8988T (cell line): Measurements from ENCODE around the gene C4orf46.
"Not testable (repeated sequence)": the region's sequence is repeated elsewhere in the genome, so short reads cannot be mapped to it uniquely, and the experiment has no call there.

Experiments
- DNase-seq: peaks from one replicate; pipeline ENCODE4 v3.0.0; 2011

The C4orf46 gene

DNA sequence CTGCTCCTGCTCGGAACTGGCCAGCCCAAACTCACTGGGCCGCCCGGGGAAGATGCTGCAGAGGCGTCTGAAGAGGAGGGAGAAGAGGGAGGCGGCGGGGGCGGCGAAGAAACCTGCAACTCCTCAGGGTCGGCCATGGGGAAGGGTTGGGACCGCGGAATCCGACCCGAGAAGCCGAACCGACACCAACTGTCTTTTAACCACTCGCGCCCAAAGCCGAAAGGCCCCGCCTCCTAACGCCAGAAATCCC is at the start of gene C4orf46:
Gene C4orf46 (minus strand): TSS at position 223 of the 250 bp plus-strand sequence. CDS start 86 bp downstream, at position 137.
- DNase-seq: no peak

DNA sequence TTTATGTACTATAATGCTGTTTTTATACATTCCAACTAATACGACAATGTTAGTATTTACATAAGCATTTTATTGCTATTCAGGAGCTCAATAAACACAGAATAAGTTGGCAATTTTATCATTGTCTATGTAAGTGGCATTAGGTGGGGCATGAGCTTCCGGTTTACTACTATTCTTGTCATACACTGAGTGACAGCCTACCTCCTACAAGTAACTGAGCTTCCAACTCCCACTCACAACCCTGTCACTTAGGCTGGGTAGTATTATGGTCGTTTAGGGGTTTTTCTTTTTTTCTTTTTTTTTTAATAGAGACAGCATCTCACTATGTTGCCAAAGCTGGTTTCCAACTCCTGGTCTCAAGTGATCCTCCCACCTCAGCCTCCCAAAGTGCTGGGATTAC is 44.1 kb upstream of the C4orf46 start:
- DNase-seq: no peak

DNA sequence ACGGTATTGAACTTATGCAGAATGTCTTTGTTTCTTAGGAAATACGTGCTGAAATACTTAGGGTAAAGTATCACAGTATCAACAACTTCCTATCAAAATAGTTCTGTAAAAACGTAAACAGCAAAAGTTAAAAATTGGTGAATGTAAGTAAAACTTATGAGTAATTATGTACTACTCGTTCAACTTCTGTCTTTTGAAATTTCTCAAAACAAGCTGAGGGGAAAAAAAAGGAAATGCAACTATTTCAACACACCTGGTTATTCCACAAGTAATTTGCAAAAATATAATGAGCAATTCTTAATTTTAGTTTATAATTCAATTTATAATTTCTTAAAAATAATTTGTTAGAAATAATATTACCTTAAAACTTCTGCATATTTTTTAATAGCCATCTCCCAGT is 43.2 kb upstream of the C4orf46 start:
- DNase-seq: no peak

DNA sequence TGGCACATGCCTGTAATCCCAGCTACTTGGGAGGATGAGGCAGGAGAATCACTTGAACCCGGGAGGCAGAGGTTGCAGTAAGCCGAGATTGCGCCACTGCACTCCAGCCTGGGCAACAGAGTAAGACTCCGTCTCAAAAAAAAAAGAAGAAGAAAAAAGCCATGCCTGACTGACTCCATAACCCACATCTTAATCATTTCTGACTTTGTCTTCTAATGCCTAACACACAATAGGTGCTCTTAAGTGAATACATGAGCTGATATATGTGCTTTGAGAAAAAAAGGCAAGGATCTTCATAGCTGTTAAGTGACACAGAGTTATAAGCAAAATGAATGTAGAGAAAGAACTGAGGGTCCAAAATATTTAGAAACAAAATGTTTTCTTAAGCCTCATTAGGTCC is 40.9 kb upstream of the C4orf46 start:
- not testable (repeated sequence) for DNase-seq

DNA sequence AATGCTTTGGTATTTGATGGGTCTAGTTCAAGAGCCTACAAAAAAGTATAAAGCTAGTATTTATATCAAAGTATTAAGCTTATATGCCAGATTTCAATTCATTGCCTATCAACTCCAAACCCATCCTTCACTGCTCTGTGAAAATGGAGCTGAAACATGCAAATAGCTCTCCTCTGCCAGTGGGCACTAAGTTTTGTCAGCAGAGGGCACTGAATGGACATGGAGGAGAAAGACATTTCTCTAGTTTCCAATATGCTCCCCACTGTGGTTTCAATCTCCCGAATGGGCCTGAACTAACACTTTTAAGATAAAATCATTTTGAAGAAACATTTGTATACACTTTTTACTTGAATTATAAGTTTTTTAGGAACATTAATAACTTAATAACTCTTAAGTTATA is 39.1 kb upstream of the C4orf46 start:
- DNase-seq: no peak

DNA sequence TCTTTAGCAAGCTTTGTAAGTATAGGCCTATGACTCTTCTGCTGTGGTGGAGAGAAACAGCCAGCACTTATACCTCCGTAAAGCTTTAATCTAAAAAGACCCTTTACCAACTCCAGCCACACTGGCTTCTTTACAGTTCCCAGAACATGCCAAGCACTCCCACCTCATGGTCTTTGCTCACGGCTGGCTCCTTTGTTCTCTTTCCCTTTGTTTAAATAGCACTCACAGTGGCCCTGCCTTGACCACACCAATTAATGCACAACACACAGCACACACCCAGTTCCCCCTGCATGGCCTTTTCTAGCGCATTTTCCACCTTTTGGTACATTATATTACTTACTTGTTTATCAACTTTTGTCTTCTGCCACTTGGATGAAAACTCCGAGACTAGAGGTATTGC is 32.6 kb upstream of the C4orf46 start:
- DNase-seq: no peak

DNA sequence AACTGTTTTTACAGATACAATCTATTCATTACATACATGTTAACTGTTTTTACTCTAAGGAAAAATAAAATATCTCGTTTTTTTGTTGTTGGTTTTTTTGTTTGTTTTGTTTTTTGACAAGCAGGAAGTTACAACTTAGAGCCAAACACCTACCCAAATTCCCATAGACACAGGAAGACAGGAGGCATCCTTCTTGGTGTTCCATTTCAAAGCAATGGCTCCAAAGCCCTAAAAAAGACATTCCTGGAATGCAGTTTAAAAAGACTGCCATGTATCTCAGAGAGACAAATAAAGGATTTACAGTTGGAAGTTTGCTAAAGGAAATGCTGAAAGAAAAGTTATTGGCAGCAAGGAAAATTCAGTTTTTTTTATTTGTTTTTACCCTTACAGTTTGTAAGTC is 17.1 kb upstream of the C4orf46 start:
- DNase-seq: no peak

DNA sequence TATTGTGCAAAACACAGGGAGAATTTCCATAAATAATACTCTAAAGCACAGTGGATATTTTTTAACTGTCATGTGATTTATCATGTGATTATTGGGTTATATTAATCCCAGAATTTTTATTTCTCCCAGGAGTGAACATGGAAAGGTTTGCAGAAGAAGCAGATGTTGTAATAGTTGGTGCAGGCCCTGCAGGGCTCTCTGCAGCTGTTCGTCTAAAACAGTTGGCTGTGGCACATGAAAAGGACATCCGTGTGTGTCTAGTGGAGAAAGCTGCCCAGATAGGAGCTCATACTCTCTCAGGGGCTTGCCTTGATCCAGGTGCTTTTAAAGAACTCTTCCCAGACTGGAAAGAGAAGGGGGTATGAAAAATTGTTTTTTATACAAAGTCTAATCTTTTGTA is 10.4 kb upstream of the C4orf46 start:
- no peak for DNase-seq

DNA sequence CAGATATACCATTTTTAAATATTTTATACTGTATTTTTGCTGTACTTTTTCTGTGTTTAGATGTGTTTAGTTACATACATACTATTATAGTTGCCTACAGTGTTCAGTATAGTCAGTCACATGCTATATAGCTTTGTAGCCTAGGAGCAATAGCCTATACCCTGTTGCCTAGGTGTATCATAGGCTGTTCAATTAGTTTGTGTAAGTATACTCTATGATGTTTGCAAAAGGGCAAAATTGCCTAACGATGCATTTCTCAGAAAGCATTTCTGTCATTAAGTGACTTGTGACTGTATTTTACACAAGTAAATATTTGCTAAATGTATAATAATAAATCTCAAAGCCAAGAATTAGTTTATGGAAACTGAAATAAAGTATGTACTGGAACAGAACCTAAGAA is 9.9 kb upstream of the C4orf46 start:
- no peak for DNase-seq

DNA sequence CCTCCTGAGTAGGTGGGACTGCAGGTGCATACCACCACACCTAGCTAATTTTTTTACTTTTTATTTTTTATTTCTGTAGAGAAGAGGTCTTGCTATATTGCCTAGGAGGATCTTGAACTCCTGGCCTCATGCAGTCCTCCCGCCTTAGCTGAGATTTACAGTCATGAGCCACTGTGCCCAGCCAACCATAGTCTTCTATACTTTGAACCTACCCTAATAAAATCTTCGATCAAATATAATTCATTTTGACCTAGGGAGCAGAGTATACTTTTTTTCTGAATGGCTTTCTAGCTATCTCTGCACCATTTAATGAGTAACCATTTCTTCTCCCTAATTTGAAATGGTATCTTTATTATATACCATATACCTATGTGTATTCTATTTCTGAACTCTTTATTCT is 7.1 kb upstream of the C4orf46 start:
- no peak for DNase-seq

DNA sequence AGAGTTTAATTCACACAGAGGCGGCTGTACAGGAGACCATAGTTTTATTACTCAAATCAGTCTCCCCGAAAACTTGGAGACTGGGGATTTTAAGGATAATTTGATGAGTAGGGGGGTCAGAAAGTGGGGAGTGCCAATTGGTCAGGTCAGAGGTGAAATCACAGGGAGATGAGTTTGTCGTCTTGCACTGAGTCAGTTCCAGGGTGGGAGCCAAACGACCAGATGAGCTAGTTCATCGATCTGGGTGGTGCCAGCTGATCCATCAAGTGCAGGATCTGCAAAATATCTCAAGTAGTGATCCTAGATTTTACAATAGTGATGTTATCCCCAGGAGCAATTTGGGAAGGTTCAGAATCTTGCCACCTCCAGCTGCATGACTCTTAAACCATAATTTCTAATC is 4.4 kb upstream of the C4orf46 start:
- no peak for DNase-seq

DNA sequence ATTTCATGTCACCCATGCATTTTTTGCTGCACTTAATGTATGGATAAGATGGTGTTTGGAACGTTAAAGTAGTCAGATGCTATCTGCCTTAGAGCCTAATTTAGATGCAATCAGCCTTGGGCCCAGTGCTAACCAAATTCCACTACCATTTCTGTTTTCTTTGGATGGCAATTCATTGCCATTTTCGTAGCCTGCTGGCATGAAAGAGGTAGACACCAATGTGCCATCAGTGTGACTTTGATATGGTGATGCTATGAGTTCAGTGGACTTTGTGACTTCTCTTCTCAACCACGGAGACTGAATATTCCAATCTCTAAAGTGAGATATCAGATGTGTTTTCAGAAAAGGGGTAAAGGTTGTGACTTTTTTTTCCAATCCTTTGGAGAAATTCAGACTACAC is 1.9 kb upstream of the C4orf46 start:
- DNase-seq: no peak

DNA sequence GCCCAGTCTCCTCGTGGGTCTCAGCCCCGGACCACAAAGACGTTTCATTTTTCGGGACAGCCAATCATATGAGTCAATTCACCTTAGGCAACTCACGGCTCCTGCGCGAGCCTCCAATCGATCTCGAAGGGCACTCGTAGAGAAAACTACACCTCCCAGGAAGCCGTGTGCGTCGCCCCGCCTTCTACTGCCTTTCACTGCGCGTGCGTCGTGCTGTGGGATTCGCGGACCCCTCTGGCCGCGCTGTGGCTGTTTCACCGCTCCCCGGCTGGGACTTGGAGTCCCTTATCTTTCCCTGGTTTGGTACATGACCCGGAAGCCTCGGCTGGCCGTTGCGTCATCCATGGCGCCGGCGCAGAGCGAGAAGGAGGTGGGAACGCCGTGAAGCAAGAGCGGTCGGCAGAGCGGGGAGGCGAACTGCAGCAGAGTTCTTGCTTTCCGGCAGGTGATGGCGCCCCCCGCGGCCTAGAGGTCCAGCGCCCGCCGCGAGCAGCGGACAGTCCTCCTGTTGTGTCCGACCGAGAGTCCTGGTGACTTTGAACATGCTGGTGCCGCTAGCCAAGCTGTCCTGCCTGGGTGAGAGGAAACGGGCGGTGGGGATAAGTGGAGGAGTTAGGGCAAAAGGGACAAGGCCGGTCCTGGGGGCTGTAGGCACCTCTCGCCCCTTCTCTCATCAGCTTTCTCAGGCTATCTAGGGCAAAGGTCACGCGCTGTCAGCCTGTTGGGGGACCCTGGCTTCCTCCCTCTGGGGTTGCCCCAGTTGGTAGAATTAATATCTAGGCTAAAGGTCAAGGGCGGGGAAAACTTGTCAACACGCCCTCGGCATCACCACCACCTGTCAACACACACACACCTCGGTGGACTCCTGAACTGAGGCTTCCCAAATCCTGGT is 474 bp upstream of the C4orf46 start, which contains the start of gene ETFDH:
Gene ETFDH (plus strand): TSS at position 382 of the 892 bp plus-strand sequence. CDS start 161 bp downstream, at position 543.
- peak; percentile 65 for DNase-seq

DNA sequence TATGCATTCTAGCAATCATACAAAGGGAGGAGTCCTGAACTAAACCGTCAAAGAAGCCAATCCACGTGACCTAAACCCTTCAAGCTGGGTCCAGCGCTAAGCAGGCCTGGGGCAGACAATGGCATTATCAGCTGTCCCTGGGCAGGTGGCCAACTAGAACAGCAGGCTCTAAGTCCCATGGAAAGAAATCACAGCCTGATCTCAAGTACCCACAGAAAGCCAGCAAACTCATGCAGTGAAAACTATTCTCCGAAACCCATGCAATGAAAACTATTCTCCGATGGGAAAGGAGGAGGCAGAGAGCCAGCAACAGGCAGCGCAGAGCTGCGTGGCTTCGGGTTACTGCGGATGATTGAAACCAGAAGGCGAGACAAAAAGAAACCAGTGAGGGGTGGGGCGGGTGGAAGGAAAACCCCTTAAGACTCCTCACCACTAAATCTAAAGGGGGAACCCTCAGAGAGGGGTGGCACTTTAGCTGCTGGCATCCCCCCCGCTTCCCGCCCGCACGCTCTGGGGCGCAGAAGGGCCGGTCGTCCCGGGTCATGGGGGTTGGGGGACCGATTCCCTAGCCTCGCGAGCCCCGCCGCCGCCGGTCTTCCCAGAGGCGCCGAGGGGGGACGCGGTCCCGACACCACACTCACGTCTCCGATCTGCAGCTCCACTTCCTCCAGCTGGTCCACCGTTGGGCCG is 567 bp downstream of the C4orf46 start:
- DNase-seq: no peak

DNA sequence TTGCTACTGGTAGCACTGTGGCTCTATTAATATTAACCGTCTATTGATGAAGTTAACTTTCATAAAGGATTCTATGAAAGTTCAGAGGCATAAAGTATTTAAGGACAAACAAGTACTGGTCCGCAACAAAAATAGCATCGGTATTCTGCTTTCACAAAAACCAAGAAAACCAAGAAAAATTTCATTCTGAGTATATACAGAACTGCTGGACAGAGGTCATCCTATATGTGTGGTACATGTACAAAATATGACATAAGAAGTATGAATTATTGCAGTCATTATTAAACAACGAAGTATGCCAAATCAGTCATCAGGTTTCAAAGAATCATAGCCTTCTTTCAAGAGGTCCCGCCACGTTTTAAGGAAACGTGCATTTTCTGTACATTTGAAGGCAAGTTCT is 2.4 kb downstream of the C4orf46 start:
- DNase-seq: no peak

DNA sequence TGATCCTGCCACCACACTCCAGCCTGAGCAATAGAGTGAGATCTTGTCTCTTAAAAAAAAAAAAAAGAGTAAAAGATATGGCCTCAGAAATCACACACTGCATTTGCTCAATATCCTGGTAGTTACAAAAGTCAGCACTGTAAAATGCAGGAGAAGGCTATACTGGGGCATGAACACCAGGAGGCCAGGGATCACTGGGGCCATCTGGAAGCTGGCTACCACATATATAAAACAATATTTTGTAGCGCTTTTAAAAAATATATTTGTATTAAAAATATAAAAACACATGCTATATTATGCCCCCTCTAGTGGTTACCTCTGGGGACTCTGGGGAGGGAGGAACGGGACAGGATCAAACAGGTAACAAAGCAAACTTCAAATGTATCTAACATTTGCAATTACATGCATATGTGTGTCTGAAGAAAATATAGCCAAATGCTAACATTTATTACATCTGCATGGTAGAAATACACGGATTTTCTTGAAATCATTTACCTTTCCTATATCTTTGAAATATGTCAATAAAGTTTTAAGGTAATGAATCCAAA is 4.0 kb downstream of the C4orf46 start:
- no peak for DNase-seq

DNA sequence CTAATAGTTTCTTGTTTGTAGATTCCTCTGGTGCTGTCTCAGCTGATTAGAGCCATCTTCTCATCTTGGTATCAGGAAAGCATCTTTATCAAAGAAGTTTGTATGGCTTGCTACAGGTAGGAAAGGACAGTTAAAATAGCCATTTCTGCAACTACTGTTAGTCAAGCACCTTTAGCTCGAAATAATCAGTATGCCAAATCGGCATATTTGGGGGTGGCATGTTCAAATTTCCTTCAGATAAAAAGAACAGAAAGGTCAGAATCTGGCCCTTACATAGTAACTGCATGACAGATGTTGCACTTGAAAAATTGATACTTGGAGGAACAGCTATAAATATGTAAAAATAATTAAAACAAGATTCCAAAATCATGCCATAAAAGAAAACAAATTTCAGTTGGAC is 4.8 kb downstream of the C4orf46 start:
- DNase-seq: no peak

DNA sequence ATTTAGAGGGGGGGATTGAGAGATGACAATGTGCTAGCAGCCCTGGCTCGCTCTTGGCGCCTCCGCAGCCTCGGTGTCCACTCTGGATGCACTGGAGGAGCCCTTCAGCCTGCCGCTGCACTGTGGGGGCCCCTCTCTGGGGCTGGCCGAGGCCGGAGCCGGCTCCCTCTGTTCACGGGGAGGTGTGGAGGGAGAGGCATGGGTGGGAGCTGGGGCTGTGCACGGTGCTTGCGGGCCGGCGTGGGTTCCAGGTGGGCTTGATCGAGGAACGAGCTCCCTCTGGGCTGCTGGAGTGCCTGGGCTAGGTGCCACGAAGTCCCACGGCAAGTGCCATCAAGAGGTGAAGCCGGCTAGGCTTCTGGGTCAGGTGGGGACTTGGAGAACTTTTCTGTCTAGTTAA is 6.9 kb downstream of the C4orf46 start:
- DNase-seq: no peak

DNA sequence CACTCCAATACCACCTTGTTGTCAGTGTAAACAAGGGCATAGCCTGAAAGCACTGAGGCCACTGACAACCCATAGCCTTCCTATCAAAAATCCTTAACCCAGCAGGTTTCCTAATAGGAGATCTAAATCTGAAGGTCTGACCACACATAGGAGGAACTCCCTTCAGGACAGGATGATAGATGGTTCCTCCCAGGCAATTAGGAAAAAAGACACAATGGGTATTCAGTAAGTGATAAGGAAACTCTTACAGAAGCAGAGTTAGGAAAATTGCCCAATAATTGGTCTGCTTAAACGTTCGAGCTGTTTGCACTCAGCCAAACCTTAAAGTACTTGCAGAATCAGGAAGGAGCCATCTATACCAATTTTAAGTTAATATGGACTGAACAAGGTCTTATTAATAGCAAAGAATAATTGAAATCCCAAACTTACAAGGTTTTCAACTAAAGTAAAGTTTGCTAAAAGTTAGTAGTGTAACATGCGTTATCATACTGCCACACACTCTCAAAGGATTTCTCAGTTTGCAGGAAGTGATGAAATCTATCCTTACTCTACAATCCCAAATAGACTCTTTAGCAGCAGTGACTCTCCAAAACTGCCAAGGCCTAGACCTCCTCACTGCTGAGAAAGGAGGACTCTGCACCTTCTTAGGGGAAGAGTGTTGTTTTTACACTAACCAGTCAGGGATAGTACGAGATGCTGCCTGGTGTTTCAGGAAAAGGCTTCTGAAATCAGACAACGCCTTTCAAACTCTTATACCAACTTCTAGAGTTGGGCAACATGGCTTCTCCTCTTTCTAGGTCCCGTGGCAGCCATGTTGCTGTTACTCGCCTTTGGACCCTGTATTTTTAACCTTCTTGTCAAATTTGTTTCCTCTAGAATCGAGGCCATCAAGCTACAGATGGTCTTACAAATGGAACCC is 7.7 kb downstream of the C4orf46 start:
- DNase-seq: not testable (repeated sequence)

DNA sequence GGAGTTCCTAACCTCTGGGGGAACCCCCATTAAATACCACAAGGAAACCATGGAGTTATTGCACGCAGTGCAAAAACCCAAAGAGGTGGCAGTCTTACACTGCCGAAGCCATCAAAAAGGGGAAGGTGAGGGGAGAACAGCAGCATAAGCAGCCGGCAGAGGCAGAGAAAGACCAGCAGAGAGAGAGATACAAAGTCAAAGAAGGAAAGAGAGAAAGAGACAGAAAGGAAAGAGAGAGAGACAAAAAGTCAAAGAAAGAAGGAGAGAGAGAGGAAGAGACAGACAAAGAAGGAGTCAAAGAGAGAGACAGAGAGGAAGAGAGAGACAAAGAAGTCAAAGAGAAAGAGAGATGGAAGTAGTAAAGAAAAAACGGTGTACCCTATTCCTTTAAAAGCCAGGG is 8.4 kb downstream of the C4orf46 start:
- DNase-seq: not testable (repeated sequence)

DNA sequence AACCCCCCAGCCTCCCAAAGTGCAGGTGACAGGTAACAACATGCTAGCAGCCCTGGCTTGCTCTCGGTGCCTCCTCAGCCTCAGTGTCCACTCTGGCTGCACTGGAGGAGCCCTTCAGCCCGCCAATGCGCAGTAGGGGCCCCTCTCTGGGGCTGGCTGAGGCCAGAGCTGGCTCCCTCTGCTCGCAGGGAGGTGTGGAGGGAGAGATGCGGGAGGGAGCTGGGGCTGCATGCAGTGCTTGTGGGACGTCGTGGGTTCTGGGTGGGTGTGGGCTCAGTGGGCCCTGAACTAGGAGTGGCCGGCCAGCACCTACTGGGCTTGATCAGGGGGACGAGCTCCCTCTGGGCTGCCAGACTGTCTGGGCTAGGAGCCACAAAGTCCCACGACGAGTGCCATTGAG is 14.4 kb downstream of the C4orf46 start:
- no peak for DNase-seq

DNA sequence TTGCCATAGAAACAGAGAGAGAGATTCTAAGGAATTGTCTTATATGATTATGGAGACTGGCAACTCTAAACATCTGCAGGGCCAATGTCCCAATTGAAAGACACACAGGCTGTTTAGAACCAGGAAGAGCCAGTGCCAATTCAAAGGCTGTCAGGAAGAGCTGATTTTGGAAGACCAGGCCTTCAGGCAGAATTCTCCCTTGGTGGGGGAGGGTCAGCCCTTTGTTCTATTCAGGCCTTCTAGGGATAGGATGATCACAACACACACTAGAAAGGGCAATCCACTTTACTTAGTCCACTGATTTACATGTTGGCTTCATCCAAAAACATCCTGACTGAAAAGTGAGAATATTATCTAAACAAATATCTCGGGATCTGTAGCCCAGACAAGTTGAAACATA is 15.2 kb downstream of the C4orf46 start:
- DNase-seq: no peak

DNA sequence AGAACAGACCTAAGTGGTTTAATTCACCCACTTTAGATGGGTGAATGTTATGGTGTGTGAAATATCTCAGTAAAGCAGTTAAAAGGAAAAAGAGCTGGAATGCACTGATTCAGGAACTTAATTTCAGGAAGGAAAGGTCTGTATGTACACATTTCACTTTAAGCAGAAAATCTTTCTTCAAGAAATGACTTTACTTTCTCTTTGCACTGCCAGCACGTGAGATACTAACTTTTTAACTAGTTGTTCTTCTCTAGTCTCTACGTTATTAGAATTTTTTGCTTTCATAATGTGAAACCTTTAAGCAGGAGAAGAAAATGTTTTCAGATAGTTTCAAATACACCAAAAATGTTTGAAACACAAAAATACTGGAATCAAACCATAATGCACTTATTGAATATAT is 18.8 kb downstream of the C4orf46 start:
- no peak for DNase-seq
